ENCODE measurements around the gene MMP25.
A peak's percentile ranks its signal among the peaks of the same experiment; 100 is the strongest.

The MMP25 gene

DNA sequence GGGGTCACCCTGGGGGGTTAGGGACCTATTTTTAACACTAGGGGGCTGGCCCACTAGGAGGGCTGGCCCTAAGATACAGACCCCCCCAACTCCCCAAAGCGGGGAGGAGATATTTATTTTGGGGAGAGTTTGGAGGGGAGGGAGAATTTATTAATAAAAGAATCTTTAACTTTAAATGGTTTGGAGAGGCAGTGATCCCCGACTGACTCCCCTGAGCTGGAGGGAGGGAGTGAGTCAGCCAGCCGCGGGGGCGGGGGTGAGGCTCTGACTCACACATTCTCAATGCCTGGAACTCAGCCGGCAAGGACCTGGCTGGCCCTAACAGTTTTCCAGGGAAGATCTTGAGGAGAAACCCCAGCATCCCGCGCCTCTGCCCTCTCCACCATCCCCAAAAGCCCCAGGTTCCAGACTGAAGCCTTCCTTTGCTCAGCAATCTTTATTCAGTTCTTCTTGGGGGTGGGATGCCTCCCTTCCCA, 24.1 kb upstream of the MMP25 start:
- Mint-ChIP-seq H3K9me3 (no peaks in the 10 kb centered on the region), H3K36me3 (ENCODE audit: low read depth) (peaks cover 4% of the 10 kb centered on the region), H3K4me3 (peak overlapping the region; percentile 87), H3K4me1 (ENCODE audit: low read depth) (peaks cover 36% of the 10 kb centered on the region), H3K27me3 (ENCODE audit: low read depth) (peaks cover 6% of the 10 kb centered on the region), H3K27ac (peak overlapping the region; percentile 91)

DNA sequence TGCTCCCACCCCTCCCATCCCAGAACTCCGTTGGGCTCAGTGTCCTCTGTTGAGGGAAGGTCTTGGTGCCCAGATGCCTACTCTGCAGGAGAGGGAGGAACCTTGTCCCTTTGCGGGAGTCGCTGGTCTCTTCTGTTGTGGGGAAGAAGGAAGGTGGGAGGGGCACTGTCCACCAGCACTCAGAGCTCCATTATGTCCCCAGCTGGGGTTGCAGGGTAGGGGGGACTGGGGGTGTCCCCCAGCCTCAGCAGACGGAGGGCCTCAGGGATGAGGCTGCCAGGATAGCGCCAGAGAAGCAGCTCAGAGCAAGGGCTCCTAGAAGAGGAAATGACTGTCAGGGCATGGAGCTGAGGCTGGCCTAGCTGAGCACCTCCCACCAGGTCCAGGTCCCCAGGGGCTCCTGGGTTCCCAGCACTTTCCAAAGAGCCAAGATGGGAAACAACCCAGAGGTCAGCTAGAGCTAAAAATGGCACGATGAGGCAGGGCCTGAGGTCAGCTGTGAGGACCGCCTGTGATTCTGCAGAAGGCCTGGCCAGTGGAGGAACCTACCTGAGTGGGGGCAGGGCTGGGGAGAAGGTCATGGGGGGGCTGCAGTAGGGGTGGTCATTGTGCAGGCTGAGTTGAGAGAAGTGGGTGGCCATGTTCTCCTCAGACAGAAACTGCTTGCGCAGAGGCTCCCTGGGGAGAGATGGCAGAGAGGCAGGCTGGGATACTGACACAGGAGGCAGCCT, 23.5 kb upstream of the MMP25 start:
- Mint-ChIP-seq H3K27ac (peak overlapping the region; percentile 91), H3K27me3 (ENCODE audit: low read depth) (peaks cover 6% of the 10 kb centered on the region), H3K9me3 (no peaks in the 10 kb centered on the region), H3K36me3 (ENCODE audit: low read depth) (peaks cover 4% of the 10 kb centered on the region), H3K4me1 (ENCODE audit: low read depth) (peaks cover 36% of the 10 kb centered on the region), H3K4me3 (peak overlapping the region; percentile 87)

DNA sequence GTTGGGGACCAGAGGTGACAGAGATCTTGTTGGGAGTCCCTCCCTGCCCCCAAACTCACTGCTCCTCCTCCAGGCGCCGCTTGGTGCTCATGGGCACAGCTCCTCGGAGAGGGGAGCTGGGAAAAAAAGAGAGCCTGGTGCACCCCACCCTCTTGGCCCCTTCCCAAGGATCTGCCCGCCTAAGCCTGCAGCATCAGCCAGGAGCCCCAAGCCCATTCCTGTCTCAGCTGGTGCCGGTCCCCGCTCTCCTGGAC, 23.0 kb upstream of the MMP25 start:
- Mint-ChIP-seq H3K4me1 (ENCODE audit: low read depth) (peaks cover 36% of the 10 kb centered on the region), H3K4me3 (peak overlapping the region; percentile 87), H3K27me3 (ENCODE audit: low read depth) (peaks cover 5% of the 10 kb centered on the region), H3K27ac (peak overlapping the region; percentile 91), H3K9me3 (no peaks in the 10 kb centered on the region), H3K36me3 (ENCODE audit: low read depth) (peaks cover 4% of the 10 kb centered on the region)

DNA sequence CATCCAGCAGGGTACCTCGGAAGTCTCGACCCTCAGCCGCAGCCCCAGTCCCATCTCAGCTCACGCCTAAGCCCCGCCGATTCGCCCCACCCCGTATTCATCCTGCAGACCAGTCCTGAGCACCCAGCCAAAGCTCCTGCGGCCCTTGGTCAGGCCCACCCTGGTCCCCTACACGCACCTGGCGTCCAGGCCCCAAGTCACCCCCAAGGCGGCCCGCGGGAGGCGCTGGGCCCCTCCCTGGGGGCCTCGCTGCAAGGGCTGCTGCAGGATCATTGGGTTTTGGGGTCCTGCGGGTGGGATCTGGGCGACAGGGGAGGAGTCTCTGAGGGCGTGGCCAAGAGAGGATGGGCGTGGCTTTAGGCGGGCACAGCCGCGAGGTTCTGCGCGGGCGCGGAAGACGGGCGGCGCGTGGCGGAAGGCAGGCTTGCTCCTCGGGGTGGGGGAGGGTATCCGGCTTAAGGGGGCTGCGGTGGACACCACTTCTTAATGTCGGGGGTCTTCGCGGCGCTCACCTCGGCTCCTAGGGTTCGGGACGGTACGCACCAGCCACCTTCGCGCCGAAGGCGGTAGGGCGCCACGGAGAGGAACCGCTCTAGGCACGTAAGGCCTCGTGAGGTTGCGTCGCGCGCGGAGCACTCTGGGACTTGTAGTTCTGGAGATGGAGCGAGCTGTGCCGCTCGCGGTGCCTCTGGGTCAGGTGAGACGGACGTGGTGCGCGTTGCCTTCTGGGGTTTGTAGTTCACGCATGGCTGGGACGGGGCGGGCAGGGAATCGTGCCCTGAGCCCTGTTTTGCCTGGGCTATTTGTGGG, 22.5 kb upstream of the MMP25 start, which contains the start of the genes HCFC1R1 and THOC6:
HCFC1R1 (minus strand) TSS at position 274 of the 810 bp plus-strand sequence; CDS start at position 273, 1 bp downstream.
THOC6 (plus strand) TSS at position 367 of the 810 bp plus-strand sequence; CDS start at position 659, 292 bp downstream.
- Mint-ChIP-seq H3K36me3 (ENCODE audit: low read depth) (peaks cover 4% of the 10 kb centered on the region), H3K27ac (peak within 1 kb of the TSS; percentile 91), H3K27me3 (ENCODE audit: low read depth) (no peaks in the 10 kb centered on the region), H3K9me3 (no peaks in the 10 kb centered on the region), H3K4me3 (peak within 1 kb of the TSS; percentile 87), H3K4me1 (ENCODE audit: low read depth) (peaks cover 35% of the 10 kb centered on the region)

DNA sequence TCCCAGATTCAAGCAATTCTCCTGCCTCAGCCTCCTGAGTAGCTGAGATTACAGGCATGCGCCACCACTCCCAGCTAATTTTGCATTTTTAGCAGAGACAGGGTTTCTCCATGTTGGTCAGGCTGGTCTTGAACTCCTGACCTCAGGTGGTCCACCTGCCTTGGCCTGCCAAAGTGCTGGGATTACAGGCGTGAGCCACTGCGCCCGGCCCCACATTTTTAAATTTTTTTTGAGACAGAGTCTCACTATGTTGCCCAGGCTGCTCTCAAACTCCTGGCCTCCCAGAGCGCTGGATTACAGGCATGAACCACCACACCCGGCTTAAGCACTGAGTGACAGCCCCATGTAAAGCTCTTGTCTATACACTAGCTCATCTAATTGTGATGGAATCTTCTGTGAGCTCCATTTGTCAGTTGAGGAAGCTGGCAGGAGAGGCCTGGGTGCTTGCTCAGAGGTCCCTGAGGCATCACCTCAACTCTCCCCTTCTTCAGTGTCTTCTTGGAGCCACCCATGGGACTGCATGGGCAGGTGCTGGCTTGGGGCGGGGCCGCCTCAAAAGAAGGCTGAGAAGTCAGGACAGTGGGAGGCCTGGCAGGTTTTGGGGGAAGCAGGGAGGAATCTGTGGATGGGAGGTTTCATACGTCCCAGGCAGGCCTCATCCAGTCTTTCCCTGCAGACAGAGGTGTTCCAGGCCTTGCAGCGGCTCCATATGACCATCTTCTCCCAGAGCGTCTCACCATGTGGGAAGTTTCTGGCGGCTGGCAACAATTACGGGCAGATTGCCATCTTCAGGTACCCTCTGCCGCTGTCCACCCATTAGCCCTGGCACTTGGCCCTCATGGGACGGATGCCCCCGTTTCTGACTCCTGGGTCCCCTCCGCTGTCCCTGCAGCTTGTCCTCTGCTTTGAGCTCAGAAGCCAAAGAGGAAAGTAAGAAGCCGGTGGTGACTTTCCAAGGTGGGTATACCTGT, 21.0 kb upstream of the MMP25 start:
- Mint-ChIP-seq H3K4me3 (no peak overlapping the region), H3K4me1 (ENCODE audit: low read depth) (peaks cover 41% of the 10 kb centered on the region), H3K27me3 (ENCODE audit: low read depth) (no peaks in the 10 kb centered on the region), H3K27ac (no peak overlapping the region), H3K9me3 (no peaks in the 10 kb centered on the region), H3K36me3 (ENCODE audit: low read depth) (peaks cover 4% of the 10 kb centered on the region)

DNA sequence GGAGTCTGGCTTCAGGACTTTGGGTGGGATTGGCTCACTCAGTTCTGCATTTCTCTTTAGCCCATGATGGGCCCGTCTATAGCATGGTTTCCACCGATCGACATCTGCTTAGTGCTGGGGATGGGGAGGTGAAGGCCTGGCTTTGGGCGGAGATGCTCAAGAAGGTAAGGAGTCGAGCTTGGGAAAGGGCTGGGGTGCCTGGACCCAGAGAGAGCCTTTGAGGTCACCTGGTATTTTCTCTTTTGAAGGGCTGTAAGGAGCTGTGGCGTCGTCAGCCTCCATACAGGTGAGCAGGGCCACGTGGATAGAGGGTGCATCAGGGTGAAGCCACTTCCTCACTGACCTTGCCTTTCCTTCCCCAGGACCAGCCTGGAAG, 20.4 kb upstream of the MMP25 start:
- Mint-ChIP-seq H3K27me3 (ENCODE audit: low read depth) (no peaks in the 10 kb centered on the region), H3K4me1 (ENCODE audit: low read depth) (peaks cover 39% of the 10 kb centered on the region), H3K9me3 (no peaks in the 10 kb centered on the region), H3K27ac (no peak overlapping the region), H3K4me3 (no peak overlapping the region), H3K36me3 (ENCODE audit: low read depth) (peaks cover 4% of the 10 kb centered on the region)

DNA sequence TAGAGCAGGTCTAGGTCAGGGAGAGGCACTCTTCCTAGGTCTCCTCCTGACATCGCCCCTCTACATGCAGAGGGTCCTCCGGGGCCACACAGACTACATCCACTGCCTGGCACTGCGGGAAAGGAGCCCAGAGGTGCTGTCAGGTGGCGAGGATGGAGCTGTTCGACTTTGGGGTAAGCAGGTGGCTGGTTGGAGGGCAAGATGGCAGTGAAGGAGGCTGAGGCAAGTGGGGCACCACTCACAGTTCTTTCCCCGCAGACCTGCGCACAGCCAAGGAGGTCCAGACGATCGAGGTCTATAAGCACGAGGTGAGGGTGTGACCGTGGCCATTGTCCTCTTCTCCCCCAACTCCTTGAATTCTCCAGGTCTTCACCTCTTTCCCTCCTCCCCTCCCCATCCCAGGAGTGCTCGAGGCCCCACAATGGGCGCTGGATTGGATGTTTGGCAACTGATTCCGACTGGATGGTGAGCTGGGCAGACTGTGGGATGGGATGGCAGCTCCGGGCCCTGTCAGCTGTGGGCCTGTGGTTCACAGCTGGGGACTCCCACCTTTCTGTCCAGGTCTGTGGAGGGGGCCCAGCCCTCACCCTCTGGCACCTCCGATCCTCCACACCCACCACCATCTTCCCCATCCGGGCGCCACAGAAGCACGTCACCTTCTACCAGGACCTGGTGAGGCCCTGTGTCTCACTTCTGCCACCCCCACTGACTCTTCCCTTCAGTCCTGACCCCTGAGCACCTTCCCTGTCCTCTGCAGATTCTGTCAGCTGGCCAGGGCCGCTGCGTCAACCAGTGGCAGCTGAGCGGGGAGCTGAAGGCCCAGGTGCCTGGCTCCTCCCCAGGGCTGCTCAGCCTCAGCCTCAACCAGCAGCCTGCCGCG, 19.5 kb upstream of the MMP25 start:
- Mint-ChIP-seq H3K9me3 (no peaks in the 10 kb centered on the region), H3K4me3 (no peak overlapping the region), H3K4me1 (ENCODE audit: low read depth) (peaks cover 31% of the 10 kb centered on the region), H3K27ac (no peak overlapping the region), H3K36me3 (ENCODE audit: low read depth) (peaks cover 4% of the 10 kb centered on the region), H3K27me3 (ENCODE audit: low read depth) (peaks cover 4% of the 10 kb centered on the region)

DNA sequence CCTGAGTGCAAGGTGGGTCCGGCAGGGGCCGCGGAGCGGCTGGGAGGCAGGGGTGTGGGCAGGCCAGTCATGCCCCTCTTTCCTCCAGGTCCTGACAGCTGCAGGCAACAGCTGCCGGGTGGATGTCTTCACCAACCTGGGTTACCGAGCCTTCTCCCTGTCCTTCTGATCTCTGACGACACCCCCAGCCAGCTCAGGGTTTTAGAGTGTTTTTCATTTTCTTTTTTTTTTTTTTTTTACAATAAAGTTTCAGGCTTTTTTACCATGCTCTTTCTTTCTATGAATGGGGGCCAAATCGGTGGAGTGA, 18.9 kb upstream of the MMP25 start:
- Mint-ChIP-seq H3K4me1 (ENCODE audit: low read depth) (peaks cover 27% of the 10 kb centered on the region), H3K27ac (no peak overlapping the region)

DNA sequence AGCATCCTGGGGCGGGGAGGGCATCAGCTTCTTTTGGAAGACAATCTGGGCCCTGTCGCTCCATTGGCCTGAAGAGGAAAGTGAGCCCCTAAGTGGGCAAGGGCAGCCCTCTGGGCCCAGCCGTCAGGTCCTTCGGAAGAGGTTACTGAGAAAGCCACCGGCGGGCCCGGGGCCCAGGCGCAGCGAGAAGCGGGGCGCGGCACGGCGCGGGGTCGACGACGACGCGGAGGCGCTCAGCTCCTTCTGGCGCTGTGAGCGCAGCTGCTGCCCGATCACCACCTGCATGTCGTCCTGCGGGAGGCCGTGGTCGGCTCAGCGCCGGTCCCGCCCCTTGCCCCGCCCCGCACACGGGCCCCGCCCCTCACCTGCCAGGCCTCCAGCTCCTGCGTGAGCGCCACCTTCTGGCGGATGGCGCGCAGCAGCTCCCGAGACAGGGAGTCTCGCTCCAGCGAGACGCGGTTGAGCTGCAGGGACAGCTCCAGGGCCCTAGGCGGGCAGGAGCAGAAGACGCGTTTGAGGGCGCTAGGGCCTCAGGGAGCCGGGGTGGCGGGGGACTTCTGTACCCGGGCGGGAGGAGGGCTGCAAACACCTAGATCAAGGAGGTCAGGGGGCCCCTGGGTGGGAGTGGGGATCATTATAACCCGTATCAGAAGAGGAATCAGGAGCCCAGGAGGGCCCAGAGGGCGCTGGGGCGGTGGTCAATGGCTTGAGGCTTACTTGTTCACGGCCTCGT, 18.2 kb upstream of the MMP25 start:
- no peak overlapping the region for H3K27ac Mint-ChIP-seq
- peaks cover 4% of the 10 kb centered on the region for H3K36me3 Mint-ChIP-seq (ENCODE audit: low read depth)
- H3K9me3 Mint-ChIP-seq, result no peaks in the 10 kb centered on the region
- peaks cover 17% of the 10 kb centered on the region for H3K27me3 Mint-ChIP-seq (ENCODE audit: low read depth)
- H3K4me3 Mint-ChIP-seq, result no peak overlapping the region
- peaks cover 25% of the 10 kb centered on the region for H3K4me1 Mint-ChIP-seq (ENCODE audit: low read depth)

More for the DNA sequence above, 18.9 kb upstream of the MMP25 start:
- H3K4me3 Mint-ChIP-seq, result no peak overlapping the region
- H3K27me3 Mint-ChIP-seq (ENCODE audit: low read depth), result peaks cover 10% of the 10 kb centered on the region
- H3K9me3 Mint-ChIP-seq, result no peaks in the 10 kb centered on the region
- peaks cover 4% of the 10 kb centered on the region for H3K36me3 Mint-ChIP-seq (ENCODE audit: low read depth)

DNA sequence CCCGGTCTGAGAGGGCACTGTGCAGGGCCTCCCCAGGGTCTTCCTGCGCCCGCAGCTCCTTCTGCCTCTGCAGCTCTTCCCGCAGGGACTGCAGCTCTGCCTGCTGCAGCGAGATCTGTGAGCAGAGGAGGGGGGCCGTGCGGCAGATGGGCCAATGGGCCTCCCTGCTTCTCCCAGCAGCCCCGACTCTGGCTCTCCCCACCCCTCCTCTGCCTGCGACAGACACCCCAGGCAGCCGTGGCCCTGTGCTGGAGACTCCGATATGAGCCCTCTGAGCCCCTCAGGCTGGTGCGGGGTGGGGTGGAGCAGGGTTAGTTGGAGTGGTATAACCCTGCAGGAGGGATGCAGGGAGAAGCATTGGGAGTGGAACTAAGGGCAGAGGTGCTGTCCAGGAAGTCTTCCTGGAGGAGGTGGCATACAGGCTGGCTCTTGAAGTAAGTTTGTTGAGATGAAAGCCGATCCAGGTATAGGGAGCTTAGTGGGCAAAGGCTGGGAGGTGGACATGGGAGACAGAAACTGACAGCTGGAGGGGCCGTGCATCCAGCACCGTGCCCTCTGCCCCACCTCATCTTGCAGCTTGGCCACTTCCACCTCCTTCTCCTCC, 17.5 kb upstream of the MMP25 start:
- H3K4me1 Mint-ChIP-seq (ENCODE audit: low read depth), result peaks cover 27% of the 10 kb centered on the region
- peak overlapping the region; percentile 82 for H3K4me3 Mint-ChIP-seq
- no peak overlapping the region for H3K27ac Mint-ChIP-seq
- H3K36me3 Mint-ChIP-seq (ENCODE audit: low read depth), result peaks cover 4% of the 10 kb centered on the region
- H3K27me3 Mint-ChIP-seq (ENCODE audit: low read depth), result peaks cover 23% of the 10 kb centered on the region
- no peaks in the 10 kb centered on the region for H3K9me3 Mint-ChIP-seq

DNA sequence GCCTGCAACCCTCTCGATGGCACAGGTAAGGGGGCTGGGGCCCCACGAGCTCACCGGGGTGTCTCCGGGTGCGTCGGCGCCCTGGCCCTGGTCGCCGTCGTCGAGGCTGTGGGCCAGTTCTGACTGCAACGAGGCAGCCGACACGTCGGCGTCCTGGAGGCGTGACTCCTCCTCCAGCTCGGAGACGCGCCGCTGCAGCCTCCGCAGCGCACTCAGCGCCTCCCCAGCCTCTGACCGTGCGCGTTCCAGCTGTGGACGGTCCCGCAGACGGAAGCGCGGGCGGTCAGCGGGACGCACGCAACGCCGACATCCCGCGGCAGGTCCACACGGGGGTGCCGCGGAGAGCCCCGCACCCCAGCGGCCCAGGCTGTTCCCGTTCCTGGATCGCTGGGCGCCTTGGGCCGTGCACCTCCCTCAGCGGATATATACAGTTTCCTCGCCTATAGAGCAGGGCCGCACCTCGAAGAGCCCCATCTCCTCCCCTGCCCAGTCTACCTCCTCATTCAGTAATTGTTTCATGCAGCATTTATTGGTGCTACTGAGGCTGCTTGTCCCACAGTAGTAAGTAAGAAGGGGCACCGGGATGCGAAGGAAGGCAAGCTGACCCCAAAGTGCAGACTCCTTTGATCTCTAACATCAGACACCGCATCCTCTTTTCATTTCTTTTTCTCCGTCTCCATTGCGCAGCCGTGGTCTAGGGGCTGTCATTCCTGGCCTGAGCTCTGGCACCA, 16.7 kb upstream of the MMP25 start:
- H3K4me1 Mint-ChIP-seq (ENCODE audit: low read depth), result peaks cover 26% of the 10 kb centered on the region

More for the DNA sequence above, 16.7 kb upstream of the MMP25 start:
- H3K9me3 Mint-ChIP-seq, result no peaks in the 10 kb centered on the region
- peaks cover 30% of the 10 kb centered on the region for H3K27me3 Mint-ChIP-seq (ENCODE audit: low read depth)
- peak overlapping the region; percentile 89 for H3K27ac Mint-ChIP-seq
- peaks cover 2% of the 10 kb centered on the region for H3K36me3 Mint-ChIP-seq (ENCODE audit: low read depth)
- peak overlapping the region; percentile 82 for H3K4me3 Mint-ChIP-seq
